ENCODE data around the gene ACSM4.

GRCh38 chr12:7373226-7373625 is 69.4 kb downstream of the ACSM4 start:
- TF ChIP-seq POLR2A (IDR thresholded peaks at IDR 0.05) (no peak), CTCF (IDR thresholded peaks at IDR 0.05) (no peak)

All from vagina (tissue), 2 donors.